NB4 (cell line): ENCODE measurements around the gene LGR4.

Experiments
- POLR2A ChIP-seq: IDR thresholded peaks from 2 replicates; pipeline ENCODE4 v1.6.1; 2011; ENCODE audit warnings: mild to moderate bottlenecking; ENCODE audit not compliant: insufficient read length; ENCODE audit errors: extremely low read depth
- TF ChIP-seq, protein P1 (sequence below): IDR thresholded peaks from one replicate; pipeline ENCODE4 v1.5.1; 2012; ENCODE audit warnings: low read depth, low read length

- no peak for TF ChIP-seq POLR2A
- TF ChIP-seq, protein P1, sequence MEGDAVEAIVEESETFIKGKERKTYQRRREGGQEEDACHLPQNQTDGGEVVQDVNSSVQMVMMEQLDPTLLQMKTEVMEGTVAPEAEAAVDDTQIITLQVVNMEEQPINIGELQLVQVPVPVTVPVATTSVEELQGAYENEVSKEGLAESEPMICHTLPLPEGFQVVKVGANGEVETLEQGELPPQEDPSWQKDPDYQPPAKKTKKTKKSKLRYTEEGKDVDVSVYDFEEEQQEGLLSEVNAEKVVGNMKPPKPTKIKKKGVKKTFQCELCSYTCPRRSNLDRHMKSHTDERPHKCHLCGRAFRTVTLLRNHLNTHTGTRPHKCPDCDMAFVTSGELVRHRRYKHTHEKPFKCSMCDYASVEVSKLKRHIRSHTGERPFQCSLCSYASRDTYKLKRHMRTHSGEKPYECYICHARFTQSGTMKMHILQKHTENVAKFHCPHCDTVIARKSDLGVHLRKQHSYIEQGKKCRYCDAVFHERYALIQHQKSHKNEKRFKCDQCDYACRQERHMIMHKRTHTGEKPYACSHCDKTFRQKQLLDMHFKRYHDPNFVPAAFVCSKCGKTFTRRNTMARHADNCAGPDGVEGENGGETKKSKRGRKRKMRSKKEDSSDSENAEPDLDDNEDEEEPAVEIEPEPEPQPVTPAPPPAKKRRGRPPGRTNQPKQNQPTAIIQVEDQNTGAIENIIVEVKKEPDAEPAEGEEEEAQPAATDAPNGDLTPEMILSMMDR: no peak
These were observed 8.3 kb downstream of the LGR4 start for GRCh38 chr11:27464289-27464696.
